Superior temporal gyrus (tissue), 1 donor: ENCODE results near the gene HNRNPA3.
A peak's percentile ranks its signal among the peaks of the same experiment; 100 is the strongest.
"Not testable (repeated sequence)": the region's sequence is repeated elsewhere in the genome, so short reads cannot be mapped to it uniquely, and the experiment has no call there.

Experiments
- DNase-seq: peaks from one replicate; pipeline ENCODE4 v3.0.0-alpha.2; 2016; ENCODE audit errors: extremely low spot score

The HNRNPA3 gene

DNA sequence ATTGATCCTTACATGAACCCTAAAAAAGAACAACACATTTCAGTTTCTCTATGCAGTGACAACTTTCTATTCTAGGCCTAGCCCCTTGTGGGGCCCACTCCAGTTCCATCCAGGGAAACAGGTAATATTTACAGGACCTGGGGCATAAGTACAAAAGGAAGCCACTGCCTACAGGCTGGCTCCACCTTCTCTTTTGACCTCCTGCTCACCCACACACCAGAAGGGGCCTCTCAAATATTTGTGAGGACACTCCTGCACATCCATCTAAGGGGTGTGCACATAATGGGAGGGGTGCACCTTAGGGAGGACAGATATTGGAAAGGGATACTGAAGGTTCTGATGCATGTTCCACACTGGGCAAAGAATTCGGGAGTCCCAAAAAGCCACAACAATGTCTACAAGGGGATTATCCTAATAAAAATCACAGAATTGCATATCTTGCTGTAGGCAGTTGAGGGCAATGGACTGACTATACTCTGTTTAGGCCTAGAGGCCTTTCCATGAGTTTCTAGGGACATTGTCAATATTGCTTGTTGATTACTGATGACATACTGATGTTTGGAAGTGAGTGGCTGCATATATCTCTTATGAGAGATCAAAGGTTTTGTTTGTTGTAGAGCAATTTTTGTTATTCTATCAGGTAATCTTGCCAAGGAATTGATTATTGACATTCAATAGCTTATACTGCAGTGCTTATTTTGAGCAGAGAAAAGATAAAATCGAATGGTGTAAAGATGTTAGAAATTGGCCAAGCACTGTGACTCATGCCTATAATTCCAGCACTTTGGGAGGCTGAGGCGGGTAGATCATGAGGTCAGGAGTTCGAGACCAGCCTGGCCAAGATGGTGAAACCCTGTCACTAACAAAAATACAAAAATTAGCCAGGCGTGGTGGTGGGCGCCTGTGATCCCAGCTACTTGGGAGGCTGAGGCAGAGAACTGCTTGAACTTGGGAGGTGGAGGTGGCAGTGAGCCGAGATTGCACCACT lies 23.8 kb upstream of the HNRNPA3 start:
- no peak for DNase-seq

DNA sequence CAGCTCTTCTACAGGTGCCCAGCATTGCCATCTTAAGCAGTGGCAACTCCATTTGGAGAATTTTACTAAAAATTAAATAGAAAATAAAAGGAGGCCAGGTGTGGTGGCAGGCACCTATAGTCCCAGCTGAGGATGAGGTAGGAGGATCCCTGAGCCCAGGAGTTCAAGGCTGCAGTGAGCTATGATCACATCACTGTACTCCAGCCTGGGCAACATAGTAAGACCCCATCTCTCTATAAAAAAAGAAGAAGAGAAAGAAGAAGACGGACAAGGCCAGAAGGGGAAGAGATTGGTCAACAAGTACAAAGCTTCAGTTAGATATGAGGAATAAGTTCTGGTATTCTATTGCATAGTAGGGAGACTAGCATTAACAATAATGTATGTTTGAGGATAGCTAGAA lies 21.7 kb upstream of the HNRNPA3 start:
- no peak for DNase-seq

GRCh38 chr2:177192788-177193187 lies 19.8 kb upstream of the HNRNPA3 start:
- DNase-seq, result no peak

- no peak for DNase-seq
Measured at GRCh38 chr2:177193240-177193639, 19.4 kb upstream of the HNRNPA3 start.

DNA sequence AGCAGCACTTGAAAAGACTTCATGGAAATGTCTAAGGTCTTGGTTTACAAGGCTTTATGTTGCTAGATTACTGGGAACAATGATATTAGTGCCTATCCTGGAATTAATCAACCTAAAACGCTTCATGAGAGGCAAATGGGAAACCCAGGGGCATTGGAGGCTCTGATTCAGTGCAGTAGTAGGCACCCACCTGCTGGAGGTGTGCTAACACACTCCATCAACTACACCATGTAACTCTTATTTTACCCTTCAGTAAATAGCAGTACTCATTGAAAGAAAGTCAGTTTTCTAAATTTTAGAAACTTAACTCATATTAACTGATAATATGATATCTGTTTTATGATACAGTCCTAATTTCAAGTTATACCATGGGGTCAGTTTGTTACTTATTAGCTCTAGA lies 17.4 kb upstream of the HNRNPA3 start:
- no peak for DNase-seq

- DNase-seq, result not testable (repeated sequence)
Measured at GRCh38 chr2:177200419-177200818, 12.2 kb upstream of the HNRNPA3 start.

GRCh38 chr2:177201919-177202346 lies 10.7 kb upstream of the HNRNPA3 start:
- no peak for DNase-seq

- DNase-seq, result no peak
Measured at GRCh38 chr2:177204417-177204816, 8.2 kb upstream of the HNRNPA3 start.

DNA sequence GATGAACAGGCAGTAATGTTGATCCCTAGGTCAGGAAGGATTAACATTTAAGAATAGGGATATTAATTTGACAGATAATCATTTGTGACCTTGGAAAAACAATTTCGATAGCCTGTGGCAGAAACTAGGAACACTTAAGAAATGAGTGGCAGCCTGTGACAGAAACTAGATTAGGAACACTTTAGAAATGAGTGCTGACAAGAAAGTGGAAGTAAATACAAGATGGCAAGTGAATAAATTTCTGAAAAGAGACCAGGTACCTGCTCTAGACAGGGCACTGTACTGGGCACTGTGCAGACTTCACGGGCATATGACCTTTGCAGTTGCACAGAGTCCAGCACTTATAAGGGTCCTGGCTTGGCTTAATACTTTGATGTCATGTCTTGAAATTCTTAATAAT lies 5.5 kb upstream of the HNRNPA3 start:
- no peak for DNase-seq

DNA sequence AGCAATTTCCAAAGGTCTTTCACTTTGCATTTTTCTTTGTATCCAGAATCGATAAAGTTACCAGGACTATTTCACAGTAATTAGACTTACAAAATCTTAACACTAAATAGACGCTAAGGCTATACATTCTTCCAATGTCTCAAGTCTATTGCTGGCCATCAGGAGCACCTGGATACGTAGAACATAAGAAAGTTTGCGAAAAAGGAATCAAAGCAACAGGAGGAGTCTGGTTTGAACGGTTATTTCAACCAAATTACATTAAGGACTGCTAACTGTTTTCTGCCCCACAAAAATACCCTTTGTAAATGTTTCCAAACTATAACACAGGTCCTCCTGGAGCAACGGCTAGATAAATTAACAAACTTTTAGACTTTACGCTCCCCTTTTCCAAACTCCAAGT lies 1.4 kb upstream of the HNRNPA3 start:
- DNase-seq, result no peak

DNA sequence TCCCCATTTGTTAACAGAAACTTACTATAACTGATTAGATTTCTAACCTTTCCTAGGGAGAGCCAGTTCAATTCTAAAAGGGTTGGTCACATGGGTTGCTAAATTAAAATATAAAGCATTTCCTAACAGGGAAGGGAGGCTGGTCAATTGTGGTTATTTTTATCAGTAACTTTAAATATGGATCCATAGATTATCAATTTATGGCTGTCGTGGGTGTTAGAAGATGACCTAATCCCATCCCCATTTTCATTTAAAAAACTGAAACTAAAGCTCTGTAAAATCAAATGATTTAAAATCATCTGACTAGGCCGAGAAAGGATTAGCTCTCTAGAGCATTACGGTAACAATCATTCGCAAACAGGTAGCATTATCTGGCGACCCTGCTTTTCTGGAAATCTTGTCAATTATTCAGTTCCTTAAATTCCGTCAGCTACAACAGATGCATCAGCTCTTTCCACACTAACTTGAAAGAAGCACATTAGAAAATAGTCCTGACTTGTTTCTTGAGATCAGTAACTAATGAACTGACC lies 953 bp upstream of the HNRNPA3 start:
- no peak for DNase-seq

- peak; percentile 75 for DNase-seq
Measured at GRCh38 chr2:177212891-177213856, 580 bp downstream of the HNRNPA3 start.

DNA sequence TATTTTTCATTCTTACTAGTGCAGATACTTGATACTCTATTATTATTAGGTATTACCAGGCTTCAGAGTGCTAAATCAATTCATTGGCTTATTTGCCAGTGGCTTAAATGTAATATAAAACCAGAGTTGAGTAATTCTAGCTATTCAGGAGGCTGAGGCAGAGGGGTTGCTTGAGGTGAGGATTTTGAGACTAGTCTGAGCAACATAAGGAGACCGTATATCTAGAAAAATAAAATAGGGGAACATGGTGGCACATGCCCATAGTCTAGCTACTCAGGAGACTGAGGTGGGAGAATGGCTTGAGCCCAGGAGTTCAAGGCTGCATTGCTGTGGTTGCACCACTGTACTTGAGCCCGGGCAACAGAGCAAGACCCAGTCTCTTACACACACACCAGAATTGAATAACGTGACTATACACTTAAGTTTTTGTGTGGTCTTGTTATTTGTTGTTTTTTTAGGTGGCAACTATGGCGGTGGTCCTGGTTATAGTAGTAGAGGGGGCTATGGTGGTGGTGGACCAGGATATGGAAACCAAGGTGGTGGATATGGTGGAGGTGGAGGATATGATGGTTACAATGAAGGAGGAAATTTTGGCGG lies 4.8 kb downstream of the HNRNPA3 start:
- DNase-seq, result no peak

- not testable (repeated sequence) for DNase-seq
Measured at GRCh38 chr2:177219787-177220186, 7.2 kb downstream of the HNRNPA3 start.

- no peak for DNase-seq
Measured at GRCh38 chr2:177221534-177221933, 8.9 kb downstream of the HNRNPA3 start.

- DNase-seq, result no peak
Measured at GRCh38 chr2:177221970-177222369, 9.4 kb downstream of the HNRNPA3 start.

- DNase-seq, result not testable (repeated sequence)
Measured at GRCh38 chr2:177223436-177223835, 10.8 kb downstream of the HNRNPA3 start.

DNA sequence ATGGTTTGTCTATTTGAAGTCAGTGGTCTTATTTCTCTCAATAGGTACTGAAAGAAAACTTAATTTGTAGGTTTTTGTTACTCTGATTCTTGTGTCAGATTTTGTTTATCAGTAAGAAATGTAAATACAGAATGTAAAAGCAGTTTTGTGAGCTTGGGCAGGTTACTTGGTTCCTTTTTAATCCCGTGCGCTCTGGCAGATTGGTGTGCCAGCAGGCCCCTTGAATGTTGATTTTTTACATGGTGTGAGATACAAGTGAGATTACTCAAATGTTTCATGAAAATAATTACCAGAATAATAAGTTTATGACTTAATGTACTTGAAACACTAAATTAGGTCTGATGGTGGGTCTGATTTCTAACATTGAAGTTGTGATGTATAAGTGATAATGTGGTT lies 13.4 kb downstream of the HNRNPA3 start:
- DNase-seq, result no peak

GRCh38 chr2:177229442-177230242 lies 17.0 kb downstream of the HNRNPA3 start:
- no peak for DNase-seq

GRCh38 chr2:177231270-177231669 lies 18.7 kb downstream of the HNRNPA3 start:
- no peak for DNase-seq
